Osteoblast (primary cell): Measurements from ENCODE around the gene SIK1. TPM values are rescaled to one million over a fixed set of nuclear protein-coding genes. Genes with fewer than 3 reads are reported as not detected.

Experiments used
- DNase-seq: peaks from one replicate; pipeline ENCODE4 v3.0.0; 2011; ENCODE audit warnings: low spot score, mixed read lengths; ENCODE audit not compliant: insufficient read length; ENCODE audit errors: missing footprints
- H2AFZ ChIP-seq: 2 replicates; pipeline ENCODE4 v1.6.0; 2011; ENCODE audit warnings: mild to moderate bottlenecking, low read length
- H3K27ac ChIP-seq: 2 replicates; pipeline ENCODE4 v1.5.1; 2011; ENCODE audit warnings: mild to moderate bottlenecking, low read depth, low read length, moderate library complexity
- H3K27me3 ChIP-seq: 2 replicates; pipeline ENCODE4 v1.6.0; 2012; ENCODE audit warnings: mild to moderate bottlenecking, control low read depth, inconsistent platforms, low read length, moderate library complexity; ENCODE audit not compliant: insufficient read depth
- H3K36me3 ChIP-seq: 2 replicates; pipeline ENCODE4 v1.5.1; 2011; ENCODE audit warnings: mild to moderate bottlenecking, low read length, control low read depth, moderate library complexity; ENCODE audit not compliant: insufficient read depth
- H3K4me1 ChIP-seq: 2 replicates; pipeline ENCODE4 v1.5.1; 2011; ENCODE audit warnings: mild to moderate bottlenecking, low read length, control low read depth, moderate library complexity; ENCODE audit not compliant: insufficient read depth
- H3K4me2 ChIP-seq: 2 replicates; pipeline ENCODE4 v1.6.0; 2011; ENCODE audit warnings: mild to moderate bottlenecking, low read length; ENCODE audit not compliant: insufficient read depth
- H3K4me3 ChIP-seq: fragments of 200-600 bp; sonication (generic); 3 replicates; pipeline ENCODE4 v1.5.1; 2012; ENCODE audit warnings: mild to moderate bottlenecking, low read length, inconsistent platforms; ENCODE audit not compliant: insufficient read depth
- H3K79me2 ChIP-seq: 2 replicates; pipeline ENCODE4 v1.6.0; 2012; ENCODE audit warnings: mild to moderate bottlenecking, low read length, control low read depth, inconsistent platforms; ENCODE audit not compliant: insufficient read depth
- H3K9me3 ChIP-seq: 2 replicates; pipeline ENCODE4 v1.5.1; 2011; ENCODE audit warnings: low read depth, low read length, control low read depth
- H4K20me1 ChIP-seq: 2 replicates; pipeline ENCODE4 v1.6.0; 2012; ENCODE audit warnings: mild to moderate bottlenecking, low read length, control low read depth; ENCODE audit not compliant: insufficient read depth
- CTCF ChIP-seq: IDR thresholded peaks from 2 replicates; pipeline ENCODE4 v1.5.1; 2011; ENCODE audit warnings: mild to moderate bottlenecking, low read depth, low read length, moderate library complexity; ENCODE audit errors: extremely low read depth
- total RNA-seq: library from RNA; depleted of rRNA; stranded (reverse); fragments of >200 nt; gene quantifications from 2 replicates; pipeline ENCODE4 v1.2.3, GENCODE V29; 2012

The SIK1 gene
- total RNA-seq, 1 donor: 3.3 TPM

GRCh38 chr21:43369596-43370090 lies 57.3 kb downstream of the SIK1 start:
- H4K20me1 ChIP-seq: no peaks in the 10 kb centered on the region
- DNase-seq: no peak
- H3K4me2 ChIP-seq: no peak overlapping the region
- TF ChIP-seq CTCF: no peak
- H3K79me2 ChIP-seq: no peaks in the 10 kb centered on the region
- no peaks in the 10 kb centered on the region for H3K9me3 ChIP-seq
- no peak overlapping the region for H3K27ac ChIP-seq
- H3K36me3 ChIP-seq: no peaks in the 10 kb centered on the region
- no peaks in the 10 kb centered on the region for H3K4me1 ChIP-seq
- no peaks in the 10 kb centered on the region for H3K27me3 ChIP-seq
- no peak overlapping the region for H3K4me3 ChIP-seq
- no peak overlapping the region for H2AFZ ChIP-seq

GRCh38 chr21:43369124-43369523 lies 57.8 kb downstream of the SIK1 start:
- Histone ChIP-seq H4K20me1 (no peaks in the 10 kb centered on the region), H3K79me2 (no peaks in the 10 kb centered on the region), H3K4me2 (no peak overlapping the region), H3K4me1 (no peaks in the 10 kb centered on the region), H3K36me3 (no peaks in the 10 kb centered on the region), H3K9me3 (no peaks in the 10 kb centered on the region), H3K4me3 (no peak overlapping the region), H3K27me3 (no peaks in the 10 kb centered on the region), H3K27ac (no peak overlapping the region), H2AFZ (no peak overlapping the region)
- TF ChIP-seq CTCF: no peak
- no peak for DNase-seq

- no peaks in the 10 kb centered on the region for H3K9me3 ChIP-seq
- no peak overlapping the region for H3K4me3 ChIP-seq
- H2AFZ ChIP-seq: no peak overlapping the region
- no peak overlapping the region for H3K27ac ChIP-seq
- TF ChIP-seq CTCF: no peak
- no peaks in the 10 kb centered on the region for H3K79me2 ChIP-seq
- no peaks in the 10 kb centered on the region for H4K20me1 ChIP-seq
- no peaks in the 10 kb centered on the region for H3K4me1 ChIP-seq
- no peaks in the 10 kb centered on the region for H3K36me3 ChIP-seq
- no peak overlapping the region for H3K4me2 ChIP-seq
- no peaks in the 10 kb centered on the region for H3K27me3 ChIP-seq
- no peak for DNase-seq
Measured at GRCh38 chr21:43368685-43369084, 58.2 kb downstream of the SIK1 start.

GRCh38 chr21:43367859-43368258 lies 59.1 kb downstream of the SIK1 start:
- no peaks in the 10 kb centered on the region for H3K4me1 ChIP-seq
- H3K27ac ChIP-seq: no peak overlapping the region
- H3K36me3 ChIP-seq: no peaks in the 10 kb centered on the region
- no peak for DNase-seq
- H3K79me2 ChIP-seq: no peaks in the 10 kb centered on the region
- no peaks in the 10 kb centered on the region for H3K9me3 ChIP-seq
- H3K4me2 ChIP-seq: no peak overlapping the region
- no peaks in the 10 kb centered on the region for H3K27me3 ChIP-seq
- H3K4me3 ChIP-seq: no peak overlapping the region
- no peaks in the 10 kb centered on the region for H4K20me1 ChIP-seq
- H2AFZ ChIP-seq: no peak overlapping the region
- no peak for TF ChIP-seq CTCF
